Esophagus squamous epithelium (tissue), 5 donors: ENCODE results near the gene CCDC107. TPM values are rescaled to one million over a fixed set of nuclear protein-coding genes. Genes with fewer than 3 reads are reported as not detected.

ENCODE experiments used
- DNase-seq: peaks from one replicate; lab custom pipeline; 2025; lab: John Stamatoyannopoulos, UW
- H3K27ac ChIP-seq, 4 donors: fragments of 200-600 bp; sonication (generic); one replicate each; pipeline ENCODE4 v1.5.1; 2016 to 2019; ENCODE audit warnings: mild to moderate bottlenecking in 1 of 4
- H3K27me3 ChIP-seq, 4 donors: fragments of 200-600 bp; sonication (generic); 1 replicate in 3 of 4; 2 replicates in 1 of 4; pipeline versions ENCODE4 v1.5.1 to v1.6.0; 2017 to 2021; ENCODE audit warnings: antibody characterized with exemption in 1 of 4
- H3K36me3 ChIP-seq, 3 donors: fragments of 200-600 bp; sonication (generic); one replicate each; pipeline ENCODE4 v1.5.1; 2016 to 2019
- H3K4me1 ChIP-seq, 3 donors: fragments of 200-600 bp; sonication (generic); one replicate each; pipeline ENCODE4 v1.5.1; 2017 to 2019
- H3K4me3 ChIP-seq, 4 donors: fragments of 200-600 bp; sonication (generic); 1 replicate in 3 of 4; 2 replicates in 1 of 4; pipeline ENCODE4 v1.5.1; 2016 to 2019; ENCODE audit warnings: mild to moderate bottlenecking in 2 of 4, moderate library complexity in 1 of 4
- H3K9me3 ChIP-seq, 3 donors: fragments of 200-600 bp; sonication (generic); one replicate each; pipeline ENCODE4 v1.5.1; 2016 to 2019
- POLR2A ChIP-seq, 4 donors: fragments of 450-650 bp; IDR thresholded peaks; one replicate each; pipeline ENCODE4 v1.6.1; 2017; ENCODE audit warnings: antibody characterized with exemption in 4 of 4, mild to moderate bottlenecking in 4 of 4, moderate library complexity in 3 of 4
- WGBS, 2 donors: methylation state at CpG; one replicate each; pipeline ENCODE4 v1.1.5; 2018; 5-methylcytosine and 5-hydroxymethylcytosine counted together
- intact Hi-C: fragments of 100-400 bp; cut with DNase I; formaldehyde crosslinking; loops from one replicate; pipeline ENCODE4 v1.15.0; 2022
- total RNA-seq, 4 donors: library from RNA; depleted of rRNA; stranded (reverse); fragments of >200 nt; gene quantifications; one replicate each; pipeline ENCODE4 v1.1.0, GENCODE V29; 2016
- TF ChIP-seq, protein P1 (sequence below), 6 experiments: fragments of 450-650 bp in 4 of 6; fragments of 200-600 bp in 2 of 6; sonication (generic) in 2 of 6; IDR thresholded peaks; one replicate each; pipeline ENCODE4 v1.5.1; 2016 to 2019; ENCODE audit warnings: antibody characterized with exemption in 6 of 6, mild to moderate bottlenecking in 4 of 6, moderate library complexity in 4 of 6
- donor health status: DM: yes; HTN: yes; CAD: no.

The CCDC107 gene
- total RNA-seq, 4 donors from 2014 or later, result 6.6 to 19.6 (median 14.2) TPM

DNA sequence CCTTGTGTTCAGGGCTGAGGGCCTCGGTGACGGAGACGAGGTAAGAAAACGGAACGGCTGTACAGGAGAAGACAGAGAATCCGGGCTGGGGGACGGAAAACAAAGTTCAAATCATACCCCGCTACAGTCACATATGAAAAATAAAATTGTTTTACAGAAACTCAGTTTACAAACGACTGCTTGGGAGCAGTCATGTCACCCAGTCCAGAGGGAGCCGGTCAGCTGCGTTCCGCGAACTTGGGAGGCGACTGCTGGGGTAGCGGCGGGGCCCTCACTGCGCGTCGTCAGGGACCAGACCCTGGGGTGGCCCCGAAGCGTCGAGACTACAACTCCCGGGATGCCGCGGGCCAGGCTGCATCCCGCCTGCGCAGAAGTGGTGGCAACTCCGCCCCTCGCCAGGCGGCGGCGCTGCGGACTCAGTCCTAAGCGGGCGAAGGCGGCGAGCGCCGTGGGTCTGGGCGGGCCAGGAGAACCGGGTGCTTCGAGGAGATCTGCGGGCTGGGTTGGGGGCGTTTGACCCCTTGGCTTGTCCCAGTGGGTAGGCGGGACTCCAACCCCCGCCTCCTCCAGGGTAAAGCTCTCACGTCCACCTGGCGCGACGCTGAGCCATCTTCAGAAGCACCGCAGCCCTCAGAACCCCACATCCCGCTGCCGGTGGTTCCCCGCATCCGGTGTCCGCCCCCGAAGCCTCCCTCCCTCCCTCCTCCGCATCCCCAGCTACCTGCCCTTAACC is 11.4 kb upstream of the CCDC107 start:
- peaks cover 8 to 63% (median 15%) of the 10 kb centered on the region in 3 donors for H3K4me1 ChIP-seq
- H3K27me3 ChIP-seq, result no peaks in the 10 kb centered on the region
- peak; percentile 57 for DNase-seq
- H3K9me3 ChIP-seq, result no peaks in the 10 kb centered on the region
- H3K27ac ChIP-seq, result peak overlapping the region; percentile 79 to 94 (median 88)
- intact Hi-C loops, result no loop called here
- no peaks in the 10 kb centered on the region for H3K36me3 ChIP-seq
- TF ChIP-seq, protein P1, sequence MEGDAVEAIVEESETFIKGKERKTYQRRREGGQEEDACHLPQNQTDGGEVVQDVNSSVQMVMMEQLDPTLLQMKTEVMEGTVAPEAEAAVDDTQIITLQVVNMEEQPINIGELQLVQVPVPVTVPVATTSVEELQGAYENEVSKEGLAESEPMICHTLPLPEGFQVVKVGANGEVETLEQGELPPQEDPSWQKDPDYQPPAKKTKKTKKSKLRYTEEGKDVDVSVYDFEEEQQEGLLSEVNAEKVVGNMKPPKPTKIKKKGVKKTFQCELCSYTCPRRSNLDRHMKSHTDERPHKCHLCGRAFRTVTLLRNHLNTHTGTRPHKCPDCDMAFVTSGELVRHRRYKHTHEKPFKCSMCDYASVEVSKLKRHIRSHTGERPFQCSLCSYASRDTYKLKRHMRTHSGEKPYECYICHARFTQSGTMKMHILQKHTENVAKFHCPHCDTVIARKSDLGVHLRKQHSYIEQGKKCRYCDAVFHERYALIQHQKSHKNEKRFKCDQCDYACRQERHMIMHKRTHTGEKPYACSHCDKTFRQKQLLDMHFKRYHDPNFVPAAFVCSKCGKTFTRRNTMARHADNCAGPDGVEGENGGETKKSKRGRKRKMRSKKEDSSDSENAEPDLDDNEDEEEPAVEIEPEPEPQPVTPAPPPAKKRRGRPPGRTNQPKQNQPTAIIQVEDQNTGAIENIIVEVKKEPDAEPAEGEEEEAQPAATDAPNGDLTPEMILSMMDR (IDR thresholded peaks at IDR 0.05), result peak; percentile 93 to 99 (median 98)
- TF ChIP-seq POLR2A (IDR thresholded peaks at IDR 0.05), result peak in 3 of 4 donors; percentile 10 to 92 (median 84)
- peak overlapping the region; percentile 35 to 75 (median 60) for H3K4me3 ChIP-seq
- WGBS, 2 donors, result 1% methylated on average over 10 to 19 of the region's 58 CpGs

DNA sequence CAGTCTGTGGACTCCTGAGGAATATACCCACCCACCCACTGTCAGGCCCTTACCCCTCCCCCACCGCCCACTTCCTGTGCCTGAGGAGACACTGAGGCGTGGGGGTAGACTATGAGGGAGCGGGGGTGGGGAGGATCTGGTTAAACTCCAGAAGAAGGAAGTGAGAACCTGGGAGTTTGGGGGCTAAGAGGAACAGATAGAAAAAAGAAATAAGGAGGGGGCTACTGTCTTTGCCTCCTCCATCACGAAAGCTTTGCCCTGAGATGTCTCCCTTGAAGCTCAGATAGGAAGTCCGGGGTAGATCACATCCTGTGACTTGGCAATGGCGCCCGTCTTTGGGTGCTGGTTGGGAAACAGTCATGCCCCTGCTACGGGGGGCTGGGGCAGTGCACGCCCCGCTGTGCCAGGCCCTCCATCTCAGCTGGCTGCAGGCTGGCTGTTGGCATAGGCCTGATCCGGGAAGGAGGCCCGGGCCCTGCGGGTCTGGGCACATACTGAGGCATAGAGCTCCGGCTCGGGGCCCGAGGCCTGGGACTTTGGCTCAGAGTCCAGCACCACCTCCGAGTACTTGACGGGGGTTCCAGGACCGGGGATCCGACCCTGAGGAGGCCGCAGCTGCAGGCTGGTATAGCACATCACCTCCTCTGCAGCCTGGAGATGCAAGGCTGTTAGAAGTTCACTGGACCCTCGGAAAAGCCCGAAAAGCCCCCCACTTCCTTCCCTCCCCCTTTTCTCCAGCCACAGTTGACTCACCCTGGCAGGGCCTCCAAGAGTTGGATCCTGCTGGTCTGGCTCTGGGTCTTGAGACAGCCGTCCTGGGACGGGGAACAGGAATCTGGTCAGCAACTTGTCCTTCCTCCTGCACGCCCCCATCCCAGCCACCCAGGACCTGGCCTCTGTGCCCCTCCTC is 8.4 kb upstream of the CCDC107 start:
- no peaks in the 10 kb centered on the region for H3K27me3 ChIP-seq
- peak overlapping the region in 3 of 4 donors; percentile 11 to 55 (median 37) for H3K4me3 ChIP-seq
- peak overlapping the region; percentile 3 to 78 (median 48) for H3K27ac ChIP-seq
- H3K9me3 ChIP-seq, result no peaks in the 10 kb centered on the region
- TF ChIP-seq, protein P1 (IDR thresholded peaks at IDR 0.05), result no peak
- TF ChIP-seq POLR2A (IDR thresholded peaks at IDR 0.05), result no peak
- WGBS, 2 donors, result 47 to 51% methylated on average over 8 to 14 of the region's 26 CpGs
- H3K36me3 ChIP-seq, result no peaks in the 10 kb centered on the region
- DNase-seq, result no peak
- H3K4me1 ChIP-seq, result peaks cover 8 to 61% (median 27%) of the 10 kb centered on the region in 3 donors
- intact Hi-C loops, result no loop called here

DNA sequence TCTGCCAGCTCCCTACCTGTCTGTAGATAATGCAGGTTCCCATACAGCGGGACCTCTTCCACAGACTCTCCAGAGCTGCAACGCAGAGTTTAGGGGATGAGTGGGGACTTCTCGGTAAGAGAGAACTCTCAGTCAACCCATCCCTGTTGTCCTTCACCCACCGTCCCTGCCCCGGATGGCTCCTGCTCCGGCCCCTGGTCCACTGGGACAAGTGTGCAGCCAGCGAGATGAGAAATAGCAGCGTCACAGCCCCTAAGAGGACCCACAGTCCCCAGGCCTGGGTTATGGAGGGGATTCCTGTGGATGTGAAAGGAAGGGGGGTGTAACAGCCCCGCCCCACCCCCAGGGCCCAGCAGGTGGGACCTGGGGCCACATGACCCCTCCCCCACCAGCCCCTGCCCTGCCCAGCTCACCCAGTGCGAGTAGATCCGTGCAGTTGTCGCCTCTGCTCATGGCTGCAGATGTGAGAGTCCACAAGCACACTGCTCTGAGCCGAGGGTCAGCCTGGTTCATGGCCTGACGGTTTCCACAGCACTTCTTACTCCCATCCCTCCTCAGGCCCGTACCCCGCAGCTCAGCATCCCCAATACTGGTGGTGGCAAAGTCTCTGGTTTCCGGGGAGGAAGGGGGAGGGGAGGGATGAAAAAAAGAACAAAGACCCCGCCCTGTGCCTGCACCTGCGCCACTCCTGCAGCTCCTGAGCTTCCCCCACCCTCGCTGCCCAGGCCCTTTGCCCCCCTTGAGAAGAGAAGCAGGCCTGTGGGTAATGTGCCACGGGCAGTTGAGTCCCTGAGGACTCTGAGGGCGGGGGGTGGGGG is 7.5 kb upstream of the CCDC107 start, which contains the start of gene SIT1:
SIT1 (minus strand) TSS at position 591 of the 818 bp plus-strand sequence; CDS start at position 513, 78 bp downstream.
- intact Hi-C loops, result no loop called here
- no peak for DNase-seq
- Histone ChIP-seq H3K4me3 (peak within 1 kb of the TSS; percentile 2 to 55 (median 24)), H3K4me1 (peaks cover 8 to 54% (median 23%) of the 10 kb centered on the region in 3 donors), H3K36me3 (no peaks in the 10 kb centered on the region), H3K27ac (peak within 1 kb of the TSS; percentile 3 to 78 (median 48)), H3K27me3 (no peaks in the 10 kb centered on the region), H3K9me3 (no peaks in the 10 kb centered on the region)
- TF ChIP-seq POLR2A (IDR thresholded peaks at IDR 0.05), result no peak
- TF ChIP-seq, protein P1 (IDR thresholded peaks at IDR 0.05), result no peak
- 62 to 81% methylated on average over 7 to 14 of the region's 22 CpGs for WGBS, 2 donors

DNA sequence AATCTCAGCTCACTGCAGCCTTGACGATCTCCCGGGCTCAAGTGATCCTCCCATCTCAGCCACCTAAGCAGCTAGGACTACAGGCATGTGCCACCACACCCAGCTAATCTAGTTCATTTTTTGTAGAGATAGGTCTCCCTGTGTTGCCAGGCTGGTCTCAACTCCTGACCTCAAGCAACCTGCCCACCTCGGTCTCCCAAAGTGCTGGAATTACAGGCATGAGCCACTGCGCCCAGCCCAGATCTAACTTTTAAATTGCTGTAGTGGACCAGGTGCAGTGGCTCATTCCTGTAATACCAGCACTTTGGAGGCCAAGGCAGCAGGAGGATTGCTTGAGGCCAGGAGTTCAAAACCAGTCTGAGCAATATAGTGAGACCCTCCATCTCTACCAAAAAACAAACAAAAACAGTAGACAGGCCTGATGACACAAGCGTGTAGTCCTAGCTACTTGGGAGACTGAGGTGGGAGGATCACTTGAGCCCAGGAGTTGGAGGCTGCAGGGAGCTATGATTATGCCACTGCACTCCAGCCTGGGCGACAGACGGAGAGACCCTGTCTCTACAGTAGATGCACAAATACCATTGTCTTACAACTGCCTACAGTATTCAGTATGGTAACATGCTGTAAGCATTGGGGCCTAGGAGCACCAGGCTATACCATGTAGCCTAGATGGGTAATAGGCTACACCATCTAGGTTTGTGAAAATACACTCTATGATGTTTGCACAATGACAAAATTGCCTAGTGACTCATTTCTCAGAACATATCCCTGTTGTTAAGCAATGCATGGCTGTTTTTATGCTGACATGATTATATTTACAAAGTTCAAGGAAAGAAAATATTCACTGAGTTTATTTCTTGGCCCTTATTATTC is 5.9 kb upstream of the CCDC107 start:
- no peak overlapping the region for H3K4me3 ChIP-seq
- intact Hi-C loops, result no loop called here
- H3K4me1 ChIP-seq, result peaks cover 5 to 46% (median 23%) of the 10 kb centered on the region in 3 donors
- H3K9me3 ChIP-seq, result no peaks in the 10 kb centered on the region
- WGBS, 2 donors, result 68 to 79% methylated on average over 7 of the region's 7 CpGs
- peak overlapping the region in 1 of 4 donors; percentile 9 for H3K27ac ChIP-seq
- H3K36me3 ChIP-seq, result no peaks in the 10 kb centered on the region
- no peak for DNase-seq
- TF ChIP-seq, protein P1 (IDR thresholded peaks at IDR 0.05), result no peak
- TF ChIP-seq POLR2A (IDR thresholded peaks at IDR 0.05), result no peak
- no peaks in the 10 kb centered on the region for H3K27me3 ChIP-seq
